Liver (tissue), 9 donors: ENCODE results near the gene LRP3. TPM values are rescaled to one million over a fixed set of nuclear protein-coding genes. Genes with fewer than 3 reads are reported as not detected.
"Not testable (repeated sequence)": the region's sequence is repeated elsewhere in the genome, so short reads cannot be mapped to it uniquely, and the experiment has no call there.

Source experiments
- DNase-seq: peaks from one replicate; pipeline ENCODE4 v3.0.0-alpha.2; 2017; ENCODE audit warnings: low spot score
- H3K27ac ChIP-seq, 2 donors: one replicate each; pipeline ENCODE4 v1.7.0; 2013; ENCODE audit warnings: inconsistent platforms in 2 of 2, low read length in 2 of 2, control low read depth in 1 of 2, low read depth in 1 of 2, mild to moderate bottlenecking in 1 of 2
- H3K27me3 ChIP-seq, 4 donors: one replicate each; pipeline versions ENCODE4 v1.6.1 to v1.7.0; 2013; ENCODE audit warnings: low read length in 3 of 4, inconsistent platforms in 1 of 4, mild to moderate bottlenecking in 1 of 4, moderate library complexity in 1 of 4; ENCODE audit not compliant: control insufficient read depth in 4 of 4, insufficient read depth in 4 of 4
- H3K36me3 ChIP-seq, 4 donors: one replicate each; pipeline versions ENCODE4 v1.6.1 to v1.7.0; 2013; ENCODE audit warnings: low read length in 3 of 4, mild to moderate bottlenecking in 3 of 4, low read depth in 1 of 4, moderate library complexity in 1 of 4; ENCODE audit not compliant: control insufficient read depth in 4 of 4, insufficient read depth in 3 of 4
- H3K4me1 ChIP-seq, 4 donors: one replicate each; pipeline versions ENCODE4 v1.6.1 to v1.7.0; 2013; ENCODE audit warnings: low read length in 3 of 4, mild to moderate bottlenecking in 3 of 4, moderate library complexity in 1 of 4; ENCODE audit not compliant: control insufficient read depth in 4 of 4, insufficient read depth in 4 of 4
- H3K4me3 ChIP-seq, 3 donors: one replicate each; pipeline versions ENCODE4 v1.6.1 to v1.7.0; 2013; ENCODE audit warnings: low read length in 3 of 3, control low read depth in 1 of 3, low read depth in 1 of 3, mild to moderate bottlenecking in 1 of 3
- H3K9ac ChIP-seq, 2 donors: one replicate each; pipeline ENCODE4 v1.7.0; 2013; ENCODE audit warnings: low read length in 2 of 2, mild to moderate bottlenecking in 2 of 2, moderate library complexity in 2 of 2, control low read depth in 1 of 2, low read depth in 1 of 2
- H3K9me3 ChIP-seq, 4 donors: one replicate each; pipeline versions ENCODE4 v1.6.1 to v1.7.0; 2013; ENCODE audit warnings: low read length in 3 of 4; ENCODE audit not compliant: control insufficient read depth in 4 of 4
- CTCF ChIP-seq: fragments of 150-350 bp; IDR thresholded peaks from 2 replicates; pipeline ENCODE4 v1.5.1; 2017; ENCODE audit warnings: improper control_type of control experiment, low read depth, low read length; ENCODE audit not compliant: missing input control
- EGR1 ChIP-seq, 2 donors: IDR thresholded peaks; 2 replicates each; pipeline ENCODE4 v1.6.1; 2016 to 2018; ENCODE audit warnings: antibody characterized with exemption in 2 of 2, low read depth in 2 of 2
- FOXA1 ChIP-seq: IDR thresholded peaks from 2 replicates; pipeline ENCODE4 v1.6.1; 2016; ENCODE audit warnings: antibody characterized with exemption
- FOXA2 ChIP-seq: IDR thresholded peaks from 2 replicates; pipeline ENCODE4 v1.6.1; 2016; ENCODE audit warnings: antibody characterized with exemption
- GABPA ChIP-seq, 2 donors: IDR thresholded peaks in 1 of 2; conservative IDR thresholded peaks in 1 of 2; 2 replicates each; pipeline ENCODE4 v1.6.1; 2016; ENCODE audit warnings: antibody characterized with exemption in 2 of 2, mild to moderate bottlenecking in 1 of 2, moderate library complexity in 1 of 2
- HNF4A ChIP-seq, 2 donors: conservative IDR thresholded peaks; 2 replicates each; pipeline ENCODE4 v1.6.1; 2016; ENCODE audit warnings: antibody characterized with exemption in 2 of 2, mild to moderate bottlenecking in 2 of 2
- HNF4G ChIP-seq: IDR thresholded peaks from 2 replicates; pipeline ENCODE4 v1.6.1; 2016; ENCODE audit warnings: antibody characterized with exemption
- JUND ChIP-seq, 2 donors: IDR thresholded peaks; 2 replicates each; pipeline ENCODE4 v1.6.1; 2016; ENCODE audit warnings: antibody characterized with exemption in 2 of 2
- NR2F2 ChIP-seq: IDR thresholded peaks from 2 replicates; pipeline ENCODE4 v1.6.1; 2016; ENCODE audit warnings: antibody characterized with exemption
- RAD21 ChIP-seq, 2 donors: IDR thresholded peaks; 2 replicates each; pipeline ENCODE4 v1.6.1; 2016; ENCODE audit warnings: antibody characterized with exemption in 2 of 2, mild to moderate bottlenecking in 2 of 2
- REST ChIP-seq: IDR thresholded peaks from 2 replicates; pipeline ENCODE4 v1.6.1; 2016; ENCODE audit warnings: antibody characterized with exemption, mild to moderate bottlenecking
- RXRA ChIP-seq, 2 donors: IDR thresholded peaks; 2 replicates each; pipeline ENCODE4 v1.6.1; 2017 to 2018; ENCODE audit warnings: antibody characterized with exemption in 2 of 2, mild to moderate bottlenecking in 1 of 2
- SP1 ChIP-seq: IDR thresholded peaks from 2 replicates; pipeline ENCODE4 v1.6.1; 2018; ENCODE audit warnings: antibody characterized with exemption, mild to moderate bottlenecking
- TAF1 ChIP-seq: conservative IDR thresholded peaks from 2 replicates; pipeline ENCODE4 v1.6.1; 2016; ENCODE audit warnings: antibody characterized with exemption, mild to moderate bottlenecking
- YY1 ChIP-seq: IDR thresholded peaks from 2 replicates; pipeline ENCODE4 v1.6.1; 2016; ENCODE audit warnings: antibody characterized with exemption, mild to moderate bottlenecking
- WGBS: extraction: QIAGEN DNeasy Blood & Tissue Kit; methylation state at CpG from one replicate; pipeline ENCODE4 v1.1.7; 2013; 5-methylcytosine and 5-hydroxymethylcytosine counted together
- polyA plus RNA-seq, 2 donors: library from polyadenylated mRNA; stranded (reverse) in 1 of 2; unstranded in 1 of 2; fragments of 200-250 nt in 1 of 2; fragments of >200 nt in 1 of 2; fragmentation: Nextera tagmentation in 1 of 2; extraction: Ambion mirVana in 1 of 2; gene quantifications; one replicate each; pipeline versions ENCODE4 v1.2.1 to v1.2.3, GENCODE V29; 2013 to 2015
- total RNA-seq, 2 donors: library from RNA; depleted of rRNA; stranded (reverse); fragments of >200 nt; gene quantifications; one replicate each; pipeline ENCODE4 v1.2.3, GENCODE V29; 2014
- TF ChIP-seq, protein P1 (sequence below): IDR thresholded peaks from 2 replicates; pipeline ENCODE4 v1.6.1; 2016; ENCODE audit warnings: antibody characterized with exemption
- TF ChIP-seq, protein P2 (sequence below): IDR thresholded peaks from 2 replicates; pipeline ENCODE4 v1.6.1; 2016; ENCODE audit warnings: antibody characterized with exemption
- TF ChIP-seq, protein P3 (sequence below): IDR thresholded peaks from 2 replicates; pipeline ENCODE4 v1.6.1; 2016; ENCODE audit warnings: antibody characterized with exemption
- donor health status: healthy.
- donor health status: healthy.
- donor health status: healthy.
- donor health status: healthy.
- donor health status: healthy.

Gene LRP3
- total and polyA plus RNA-seq, 4 donors: 2.5 to 42.3 (median 15.4) TPM

DNA sequence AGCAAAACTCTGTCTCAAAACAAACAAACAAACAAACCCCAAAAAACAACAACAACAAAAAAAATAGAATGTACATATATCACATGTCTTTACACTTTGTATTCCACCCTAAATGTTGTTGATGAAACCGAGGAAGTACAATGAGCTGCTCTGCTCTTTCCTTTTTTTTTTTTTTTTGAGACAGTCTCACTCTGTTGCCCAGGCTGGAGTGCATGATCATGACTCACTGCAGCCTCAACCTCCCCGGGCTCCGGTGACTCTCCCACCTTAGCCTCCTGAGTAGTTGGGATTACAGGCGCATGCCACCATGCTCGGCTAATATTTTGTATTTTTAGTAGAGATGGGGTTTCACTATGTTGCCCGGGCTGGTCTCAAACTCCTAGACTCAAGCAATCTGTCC, 30.6 kb upstream of the LRP3 start:
- Histone ChIP-seq H3K27ac (no peak overlapping the region), H3K4me1 (peaks cover 0 to 7% (median 2%) of the 10 kb centered on the region in 4 donors), H3K27me3 (no peaks in the 10 kb centered on the region), H3K4me3 (no peak overlapping the region), H3K36me3 (no peaks in the 10 kb centered on the region), H3K9ac (no peak overlapping the region), H3K9me3 (peaks cover 0 to 4% (median 3%) of the 10 kb centered on the region in 4 donors)
- TF ChIP-seq RAD21 (IDR thresholded peaks at IDR 0.05) (no peak), NR2F2 (no peak), HNF4G (no peak), RXRA (IDR thresholded peaks at IDR 0.05) (no peak), GABPA (IDR thresholded peaks at IDR 0.05 in 1 of 2, conservative IDR thresholded peaks at IDR 0.05 in 1 of 2) (no peak), FOXA2 (no peak), EGR1 (IDR thresholded peaks at IDR 0.05; ENCODE audit: low read depth in 2 of 2) (no peak), HNF4A (conservative IDR thresholded peaks at IDR 0.05) (no peak), YY1 (no peak)
- TF ChIP-seq, protein P1, sequence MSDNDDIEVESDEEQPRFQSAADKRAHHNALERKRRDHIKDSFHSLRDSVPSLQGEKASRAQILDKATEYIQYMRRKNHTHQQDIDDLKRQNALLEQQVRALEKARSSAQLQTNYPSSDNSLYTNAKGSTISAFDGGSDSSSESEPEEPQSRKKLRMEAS: no peak
- TF ChIP-seq, protein P2, sequence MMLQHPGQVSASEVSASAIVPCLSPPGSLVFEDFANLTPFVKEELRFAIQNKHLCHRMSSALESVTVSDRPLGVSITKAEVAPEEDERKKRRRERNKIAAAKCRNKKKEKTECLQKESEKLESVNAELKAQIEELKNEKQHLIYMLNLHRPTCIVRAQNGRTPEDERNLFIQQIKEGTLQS: no peak
- WGBS: 95% methylated on average over 6 of the region's 6 CpGs
- no peak for DNase-seq

- DNase-seq, H3K27me3 ChIP-seq, H3K4me1 ChIP-seq, H3K36me3 ChIP-seq, H3K27ac ChIP-seq, H3K4me3 ChIP-seq, H3K9me3 ChIP-seq, H3K9ac ChIP-seq: not testable (repeated sequence)
- 83% methylated on average over 6 of the region's 6 CpGs for WGBS
Measured at GRCh38 chr19:33166037-33166436, 28.1 kb upstream of the LRP3 start.

DNA sequence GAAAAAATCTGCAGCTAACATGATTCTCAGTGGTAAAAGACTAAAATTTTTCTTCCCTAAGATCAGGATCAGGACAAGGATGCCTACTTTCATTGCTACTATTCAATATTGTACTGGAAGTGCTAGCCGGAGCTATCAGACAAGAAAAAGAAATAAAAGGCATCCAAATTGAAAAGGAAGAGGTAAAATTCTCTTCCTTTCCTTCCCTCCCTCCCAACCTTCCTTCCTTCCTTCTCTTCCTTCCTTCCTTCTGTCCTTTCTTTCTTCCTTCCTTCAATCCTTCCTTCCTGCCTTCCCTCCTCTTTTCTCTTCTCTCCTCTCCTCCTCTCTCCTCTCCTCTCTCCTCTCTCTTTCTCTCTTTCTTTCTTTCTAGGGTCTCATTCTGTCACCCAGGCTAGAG, 26.7 kb upstream of the LRP3 start:
- no peaks in the 10 kb centered on the region for H3K4me1 ChIP-seq
- H3K4me3 ChIP-seq: no peak overlapping the region
- no peak for DNase-seq
- H3K9me3 ChIP-seq: peaks cover 0 to 4% (median 3%) of the 10 kb centered on the region in 4 donors
- TF ChIP-seq, protein P3, sequence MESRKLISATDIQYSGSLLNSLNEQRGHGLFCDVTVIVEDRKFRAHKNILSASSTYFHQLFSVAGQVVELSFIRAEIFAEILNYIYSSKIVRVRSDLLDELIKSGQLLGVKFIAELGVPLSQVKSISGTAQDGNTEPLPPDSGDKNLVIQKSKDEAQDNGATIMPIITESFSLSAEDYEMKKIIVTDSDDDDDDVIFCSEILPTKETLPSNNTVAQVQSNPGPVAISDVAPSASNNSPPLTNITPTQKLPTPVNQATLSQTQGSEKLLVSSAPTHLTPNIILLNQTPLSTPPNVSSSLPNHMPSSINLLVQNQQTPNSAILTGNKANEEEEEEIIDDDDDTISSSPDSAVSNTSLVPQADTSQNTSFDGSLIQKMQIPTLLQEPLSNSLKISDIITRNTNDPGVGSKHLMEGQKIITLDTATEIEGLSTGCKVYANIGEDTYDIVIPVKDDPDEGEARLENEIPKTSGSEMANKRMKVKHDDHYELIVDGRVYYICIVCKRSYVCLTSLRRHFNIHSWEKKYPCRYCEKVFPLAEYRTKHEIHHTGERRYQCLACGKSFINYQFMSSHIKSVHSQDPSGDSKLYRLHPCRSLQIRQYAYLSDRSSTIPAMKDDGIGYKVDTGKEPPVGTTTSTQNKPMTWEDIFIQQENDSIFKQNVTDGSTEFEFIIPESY: no peak
- TF ChIP-seq FOXA2 (no peak), CTCF (no peak), GABPA (IDR thresholded peaks at IDR 0.05 in 1 of 2, conservative IDR thresholded peaks at IDR 0.05 in 1 of 2) (no peak), RXRA (IDR thresholded peaks at IDR 0.05) (no peak), TAF1 (no peak), HNF4A (conservative IDR thresholded peaks at IDR 0.05) (no peak), JUND (IDR thresholded peaks at IDR 0.05) (no peak), REST (no peak), EGR1 (IDR thresholded peaks at IDR 0.05; ENCODE audit: low read depth in 2 of 2) (no peak), RAD21 (IDR thresholded peaks at IDR 0.05) (no peak), HNF4G (no peak), SP1 (no peak), FOXA1 (no peak), YY1 (no peak), NR2F2 (no peak)
- TF ChIP-seq, protein P2: no peak
- TF ChIP-seq, protein P1: no peak
- 100% methylated on average over 1 of the region's 1 CpG for WGBS
- H3K27me3 ChIP-seq: no peaks in the 10 kb centered on the region
- H3K36me3 ChIP-seq: no peaks in the 10 kb centered on the region
- H3K27ac ChIP-seq: no peak overlapping the region
- H3K9ac ChIP-seq: no peak overlapping the region
